Measurements from ENCODE around the gene NXT2. TPM values are rescaled to one million over a fixed set of nuclear protein-coding genes. Genes with fewer than 3 reads are reported as not detected.

The NXT2 gene
- total and polyA plus RNA-seq, 2 experiments from 2014 or later: 13.1 to 23.6 TPM

GRCh38 chrX:109578916-109579315, 42.3 kb downstream of the NXT2 start:
- Histone ChIP-seq H3K27me3 (ENCODE audit: insufficient read depth) (no peaks in the 10 kb centered on the region), H3K4me3 (no peak overlapping the region), H3K4me2 (no peak overlapping the region), H3K36me3 (ENCODE audit: insufficient read depth) (no peaks in the 10 kb centered on the region), H3K79me2 (replicated peaks; ENCODE audit: insufficient read depth) (no peaks in the 10 kb centered on the region), H3F3A (replicated peaks; ENCODE audit: low read depth) (no peaks in the 10 kb centered on the region), H3K4me1 (ENCODE audit: insufficient read depth) (no peaks in the 10 kb centered on the region), H2AFZ (no peak overlapping the region), H4K20me1 (replicated peaks; ENCODE audit: insufficient read depth) (no peaks in the 10 kb centered on the region), H3K27ac (ENCODE audit: low read depth) (no peak overlapping the region), H3K9me2 (ENCODE audit: insufficient read depth) (0 out of 2 replicates have a peak, but pooled peaks cover 4% of the 10 kb centered on the region)
- ATAC-seq (no peak), DNase-seq (ENCODE audit: low spot score) (no peak)
- Mint-ChIP-seq H3K36me3 (ENCODE audit: low read depth) (no peaks in the 10 kb centered on the region), H3K4me1 (peaks cover 5% of the 10 kb centered on the region; the same call in 2 of the 3 replicates), H3K9me3 (no peaks in the 10 kb centered on the region), H3K27me3 (ENCODE audit: insufficient read depth, low read depth, poor library complexity) (no peaks in the 10 kb centered on the region), H3K27ac (no peak overlapping the region), H3K4me3 (no peak overlapping the region)
- TF ChIP-seq ZNF462 (CRISPR knock-in tag; IDR thresholded peaks at IDR 0.05) (no peak), REST (IDR thresholded peaks at IDR 0.05; ENCODE audit: unreplicated experiment) (no peak), ZNF114 (CRISPR knock-in tag; IDR thresholded peaks at IDR 0.05) (no peak), CREB1 (CRISPR knock-in tag; IDR thresholded peaks at IDR 0.05; ENCODE audit: low read depth) (no peak), CTCF (conservative IDR thresholded peaks at IDR 0.05; ENCODE audit: low read depth in 2 of 2) (no peak), POLR2AphosphoS5 (IDR thresholded peaks at IDR 0.05; ENCODE audit: low read depth) (no peak), ZNF331 (CRISPR knock-in tag; IDR thresholded peaks at IDR 0.05; ENCODE audit: low read depth) (no peak), EZH2 (IDR thresholded peaks at IDR 0.05; ENCODE audit: low read depth, unreplicated experiment) (no peak), JUNB (IDR thresholded peaks at IDR 0.05; ENCODE audit: unreplicated experiment) (no peak), EZH2phosphoT487 (IDR thresholded peaks at IDR 0.05; ENCODE audit: unreplicated experiment) (no peak), STAT1 (IDR thresholded peaks at IDR 0.05; ENCODE audit: unreplicated experiment) (no peak), NANOG (IDR thresholded peaks at IDR 0.05; ENCODE audit: borderline replicate concordance) (no peak), ETS1 (IDR thresholded peaks at IDR 0.05) (no peak)
